Inferior parietal cortex (tissue), 1 donor: Measurements from ENCODE around the gene GPC5.
"Not testable (repeated sequence)": the region's sequence is repeated elsewhere in the genome, so short reads cannot be mapped to it uniquely, and the experiment has no call there.

ENCODE experiments used
- DNase-seq: peaks from one replicate; pipeline ENCODE4 v3.0.0-alpha.2; 2016; ENCODE audit errors: extremely low spot score

GPC5 gene

GRCh38 chr13:92460479-92460878 lies 1062.1 kb downstream of the GPC5 start:
- no peak for DNase-seq

GRCh38 chr13:92461402-92461801 lies 1063.0 kb downstream of the GPC5 start:
- DNase-seq: no peak

GRCh38 chr13:92461831-92462230 lies 1063.4 kb downstream of the GPC5 start:
- DNase-seq: no peak

- DNase-seq: no peak
These were observed 1064.7 kb downstream of the GPC5 start for GRCh38 chr13:92463134-92463533.

- DNase-seq: no peak
These were observed 1075.5 kb downstream of the GPC5 start for GRCh38 chr13:92473765-92474475.

GRCh38 chr13:92480387-92480786 lies 1082.0 kb downstream of the GPC5 start:
- no peak for DNase-seq

GRCh38 chr13:92482790-92483189 lies 1084.4 kb downstream of the GPC5 start:
- not testable (repeated sequence) for DNase-seq

GRCh38 chr13:92483894-92484293 lies 1085.5 kb downstream of the GPC5 start:
- DNase-seq: no peak

GRCh38 chr13:92487238-92487637 lies 1088.8 kb downstream of the GPC5 start:
- DNase-seq: no peak

- no peak for DNase-seq
These were observed 1089.9 kb downstream of the GPC5 start for GRCh38 chr13:92488249-92488852.

GRCh38 chr13:92491839-92492238 lies 1093.4 kb downstream of the GPC5 start:
- DNase-seq: no peak

- DNase-seq: no peak
These were observed 1096.5 kb downstream of the GPC5 start for GRCh38 chr13:92494915-92495314.

- DNase-seq: no peak
These were observed 1101.8 kb downstream of the GPC5 start for GRCh38 chr13:92500192-92500591.

- DNase-seq: no peak
These were observed 1112.0 kb downstream of the GPC5 start for GRCh38 chr13:92510416-92510815.

- DNase-seq: no peak
These were observed 1114.4 kb downstream of the GPC5 start for GRCh38 chr13:92512852-92513251.

GRCh38 chr13:92513672-92514071 lies 1115.3 kb downstream of the GPC5 start:
- no peak for DNase-seq

- no peak for DNase-seq
These were observed 1116.2 kb downstream of the GPC5 start for GRCh38 chr13:92514420-92515125.

GRCh38 chr13:92516878-92517277 lies 1118.5 kb downstream of the GPC5 start:
- DNase-seq: not testable (repeated sequence)

GRCh38 chr13:92518622-92519021 lies 1120.2 kb downstream of the GPC5 start:
- not testable (repeated sequence) for DNase-seq

GRCh38 chr13:92530364-92530763 lies 1131.9 kb downstream of the GPC5 start:
- DNase-seq: no peak

- no peak for DNase-seq
These were observed 1137.0 kb downstream of the GPC5 start for GRCh38 chr13:92535222-92536006.

- DNase-seq: no peak
These were observed 1139.0 kb downstream of the GPC5 start for GRCh38 chr13:92537471-92537870.
